Activated T-helper 2 cell treated with anti-CD3 and anti-CD28 coated beads, Interferon-gamma antibody, Interleukin-2, Interleukin-4, amounts not matched to agents 10 μg/mL and 5 μg/mL and 100 μg/mL, durations not matched to agents 14 hours and 24 hours and 36 hours (primary cell): ENCODE data around the gene PCDHA8. TPM values are rescaled to one million over a fixed set of nuclear protein-coding genes. Genes with fewer than 3 reads are reported as not detected.
"Not testable (repeated sequence)": the region's sequence is repeated elsewhere in the genome, so short reads cannot be mapped to it uniquely, and the experiment has no call there.

Experiments
- DNase-seq: peaks from one replicate; pipeline ENCODE4 v3.0.0; 2021; ENCODE audit warnings: low spot score
- H3K27ac Mint-ChIP-seq: one replicate; pipeline ENCODE4 v1.8.0; 2021; ENCODE audit warnings: mixed read lengths
- H3K27me3 Mint-ChIP-seq: one replicate; pipeline ENCODE4 v1.8.0; 2021; ENCODE audit warnings: low read depth, mixed read lengths
- H3K36me3 Mint-ChIP-seq: one replicate; pipeline ENCODE4 v1.8.0; 2021; ENCODE audit warnings: low read depth, mixed read lengths
- H3K4me1 Mint-ChIP-seq: one replicate; pipeline ENCODE4 v1.8.0; 2021; ENCODE audit warnings: low read depth, mixed read lengths
- H3K4me3 Mint-ChIP-seq: one replicate; pipeline ENCODE4 v1.8.0; 2021; ENCODE audit warnings: low read depth, mild to moderate bottlenecking, moderate library complexity, mixed read lengths
- H3K9me3 Mint-ChIP-seq: one replicate; pipeline ENCODE4 v1.8.0; 2021; ENCODE audit warnings: mixed read lengths
- intact Hi-C: fragments of 100-400 bp; cut with micrococcal nuclease; formaldehyde crosslinking; loops from one replicate; pipeline ENCODE4 v1.15.1; 2023
- total RNA-seq: library from RNA; stranded (reverse); gene quantifications from 2 replicates; pipeline ENCODE4 v1.2.3, GENCODE V29; 2022

The PCDHA8 gene
- total RNA-seq, 1 donor from 2014 or later, result not detected

DNA sequence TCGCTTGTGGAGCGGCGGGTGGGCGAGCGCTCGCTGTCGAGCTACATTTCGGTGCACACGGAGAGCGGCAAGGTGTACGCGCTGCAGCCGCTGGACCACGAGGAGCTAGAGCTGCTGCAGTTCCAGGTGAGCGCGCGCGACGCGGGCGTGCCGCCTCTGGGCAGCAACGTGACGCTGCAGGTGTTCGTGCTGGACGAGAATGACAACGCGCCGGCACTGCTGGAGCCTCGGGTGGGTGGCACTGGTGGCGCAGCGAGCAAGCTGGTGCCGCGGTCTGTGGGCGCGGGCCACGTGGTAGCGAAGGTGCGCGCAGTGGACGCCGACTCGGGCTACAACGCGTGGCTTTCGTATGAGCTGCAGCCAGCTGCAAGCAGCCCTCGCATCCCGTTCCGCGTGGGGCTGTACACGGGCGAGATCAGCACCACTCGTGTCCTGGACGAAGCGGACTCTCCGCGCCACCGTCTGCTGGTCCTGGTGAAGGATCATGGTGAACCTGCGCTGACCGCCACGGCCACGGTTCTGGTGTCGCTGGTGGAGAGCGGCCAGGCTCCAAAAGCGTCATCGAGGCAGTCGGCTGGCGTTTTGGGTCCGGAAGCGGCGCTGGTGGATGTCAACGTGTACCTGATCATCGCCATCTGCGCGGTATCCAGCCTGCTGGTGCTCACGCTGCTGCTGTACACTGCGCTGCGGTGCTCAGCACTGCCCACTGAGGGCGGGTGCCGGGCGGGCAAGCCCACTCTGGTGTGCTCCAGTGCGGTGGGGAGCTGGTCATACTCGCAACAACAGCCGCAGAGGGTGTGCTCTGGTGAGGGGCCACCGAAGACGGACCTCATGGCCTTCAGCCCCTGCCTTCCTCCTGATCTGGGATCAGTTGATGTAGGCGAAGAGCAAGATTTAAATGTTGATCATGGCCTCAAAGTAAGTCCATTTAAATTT, 2.1 kb downstream of the PCDHA8 start:
- no peak for DNase-seq
- H3K4me1 Mint-ChIP-seq, result no peaks in the 10 kb centered on the region
- intact Hi-C loops, result no loop called here
- H3K9me3 Mint-ChIP-seq, result peaks cover 34% of the 10 kb centered on the region
- no peak overlapping the region for H3K4me3 Mint-ChIP-seq
- no peaks in the 10 kb centered on the region for H3K27me3 Mint-ChIP-seq
- H3K36me3 Mint-ChIP-seq, result no peaks in the 10 kb centered on the region
- H3K27ac Mint-ChIP-seq, result no peak overlapping the region

GRCh38 chr5:140848139-140849102, 7.4 kb downstream of the PCDHA8 start, which contains the start of gene PCDHA9:
Gene PCDHA9 (plus strand): TSS chr5:140848382. CDS start chr5:140848496, 114 bp downstream.
- H3K4me3 Mint-ChIP-seq, H3K4me1 Mint-ChIP-seq, DNase-seq, intact Hi-C loops, H3K27me3 Mint-ChIP-seq, H3K27ac Mint-ChIP-seq, H3K36me3 Mint-ChIP-seq: not testable (repeated sequence)
- peaks cover 31% of the 10 kb centered on the region for H3K9me3 Mint-ChIP-seq

DNA sequence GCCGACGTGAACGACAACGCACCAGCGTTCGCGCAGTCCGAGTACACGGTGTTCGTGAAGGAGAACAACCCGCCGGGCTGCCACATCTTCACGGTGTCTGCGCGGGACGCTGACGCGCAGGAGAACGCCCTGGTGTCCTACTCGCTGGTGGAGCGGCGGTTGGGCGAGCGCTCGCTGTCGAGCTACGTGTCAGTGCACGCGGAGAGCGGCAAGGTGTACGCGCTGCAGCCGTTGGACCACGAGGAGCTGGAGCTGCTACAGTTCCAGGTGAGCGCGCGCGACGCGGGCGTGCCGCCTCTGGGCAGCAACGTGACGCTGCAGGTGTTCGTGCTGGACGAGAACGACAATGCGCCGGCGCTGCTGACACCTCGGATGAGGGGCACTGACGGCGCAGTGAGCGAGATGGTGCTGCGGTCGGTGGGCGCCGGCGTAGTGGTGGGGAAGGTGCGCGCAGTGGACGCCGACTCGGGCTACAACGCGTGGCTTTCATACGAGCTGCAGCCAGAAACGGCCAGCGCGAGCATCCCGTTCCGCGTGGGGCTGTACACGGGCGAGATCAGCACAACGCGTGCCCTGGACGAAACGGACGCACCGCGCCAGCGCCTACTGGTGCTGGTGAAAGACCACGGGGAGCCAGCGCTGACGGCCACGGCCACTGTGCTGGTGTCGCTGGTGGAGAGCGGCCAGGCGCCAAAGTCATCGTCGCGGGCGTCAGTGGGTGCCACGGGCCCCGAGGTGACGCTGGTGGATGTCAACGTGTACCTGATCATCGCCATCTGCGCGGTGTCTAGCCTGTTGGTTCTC, 9.0 kb downstream of the PCDHA8 start:
- DNase-seq, H3K4me1 Mint-ChIP-seq, H3K36me3 Mint-ChIP-seq, H3K27ac Mint-ChIP-seq, H3K4me3 Mint-ChIP-seq, H3K27me3 Mint-ChIP-seq: not testable (repeated sequence)
- intact Hi-C loops, result loop anchor here (10.0 kb wide), 1 partner anchor 55 kb away; the partner anchor contains the start of gene PCDHA2
- peaks cover 29% of the 10 kb centered on the region for H3K9me3 Mint-ChIP-seq

- Mint-ChIP-seq H3K36me3 (no peaks in the 10 kb centered on the region), H3K27ac (no peak within 1 kb of the TSS), H3K4me3 (no peak within 1 kb of the TSS), H3K4me1 (no peaks in the 10 kb centered on the region), H3K9me3 (peaks cover 39% of the 10 kb centered on the region), H3K27me3 (no peaks in the 10 kb centered on the region)
- DNase-seq, result no peak
- intact Hi-C loops, result loop anchor here (10.0 kb wide), 1 partner anchor 61 kb away; the partner anchor contains the start of gene PCDHA2
Observed at GRCh38 chr5:140855772-140856674, 15.0 kb downstream of the PCDHA8 start, which contains the start of gene PCDHA10. Gene PCDHA10 (plus strand): TSS chr5:140855897. CDS start chr5:140856049, 152 bp downstream.

GRCh38 chr5:140857177-140857986, 16.4 kb downstream of the PCDHA8 start:
- Mint-ChIP-seq H3K36me3 (no peaks in the 10 kb centered on the region), H3K4me3 (no peak overlapping the region), H3K27ac (no peak overlapping the region), H3K9me3 (peaks cover 45% of the 10 kb centered on the region), H3K27me3 (no peaks in the 10 kb centered on the region), H3K4me1 (no peaks in the 10 kb centered on the region)
- DNase-seq, result no peak
- intact Hi-C loops, result loop anchor here (10.0 kb wide), 1 partner anchor 63 kb away; the partner anchor contains the start of gene PCDHA2

DNA sequence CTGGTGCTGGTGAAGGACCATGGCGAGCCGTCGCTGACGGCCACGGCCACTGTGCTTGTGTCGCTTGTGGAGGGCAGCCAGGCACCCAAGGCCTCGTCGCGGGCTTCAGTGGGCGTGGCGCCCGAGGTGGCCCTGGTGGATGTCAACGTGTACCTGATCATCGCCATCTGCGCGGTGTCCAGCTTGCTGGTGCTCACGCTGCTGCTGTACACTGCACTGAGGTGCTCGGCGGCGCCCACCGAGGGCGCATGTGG, 16.9 kb downstream of the PCDHA8 start:
- Mint-ChIP-seq H3K27ac (no peak overlapping the region), H3K9me3 (peaks cover 45% of the 10 kb centered on the region), H3K4me1 (no peaks in the 10 kb centered on the region), H3K27me3 (no peaks in the 10 kb centered on the region), H3K36me3 (no peaks in the 10 kb centered on the region), H3K4me3 (no peak overlapping the region)
- DNase-seq, result no peak
- intact Hi-C loops, result loop anchor here (10.0 kb wide), 1 partner anchor 63 kb away; the partner anchor contains the start of gene PCDHA2

DNA sequence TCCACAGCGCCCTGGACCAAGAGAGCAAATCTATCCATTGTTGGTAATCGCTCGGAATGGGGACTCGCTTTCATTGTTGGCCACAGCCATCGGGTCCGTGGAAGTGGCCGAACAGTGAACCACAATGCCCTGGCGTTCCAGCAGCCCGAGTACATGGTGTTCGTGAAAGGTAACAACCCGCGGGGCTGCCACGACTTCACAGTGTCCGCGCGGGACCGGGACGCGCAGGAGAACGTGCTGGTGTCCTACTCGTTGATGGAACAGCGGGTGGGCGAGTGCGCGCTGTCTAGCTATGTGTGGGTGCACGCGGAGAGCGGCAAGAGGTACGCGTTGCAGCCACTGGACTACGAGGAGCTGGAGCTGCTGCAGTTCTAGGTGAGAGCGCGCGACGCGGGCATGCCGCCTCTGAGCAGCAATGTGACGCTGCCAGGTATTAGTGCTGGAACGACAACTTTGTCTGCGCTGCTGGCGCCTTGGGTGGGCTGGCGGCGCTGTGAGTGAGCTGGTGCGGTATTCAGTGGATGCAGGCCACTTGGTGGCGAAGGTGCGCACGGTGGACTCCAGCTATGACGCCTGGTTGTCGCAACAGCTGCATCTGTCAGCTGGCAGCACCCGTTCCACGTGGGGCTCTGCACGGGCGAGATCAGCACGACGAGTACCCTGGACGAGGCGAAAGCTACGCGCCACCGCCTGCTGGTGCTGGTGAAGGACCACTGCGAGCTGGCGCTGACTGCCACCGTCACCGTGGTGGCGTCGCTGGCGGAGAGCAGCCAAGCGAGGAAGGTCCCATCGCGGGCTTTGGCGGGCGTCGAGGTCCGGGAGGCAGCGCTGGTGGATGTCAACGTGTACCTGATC, 21.7 kb downstream of the PCDHA8 start:
- intact Hi-C loops, result no loop called here
- no peaks in the 10 kb centered on the region for H3K4me1 Mint-ChIP-seq
- H3K36me3 Mint-ChIP-seq, result no peaks in the 10 kb centered on the region

DNA sequence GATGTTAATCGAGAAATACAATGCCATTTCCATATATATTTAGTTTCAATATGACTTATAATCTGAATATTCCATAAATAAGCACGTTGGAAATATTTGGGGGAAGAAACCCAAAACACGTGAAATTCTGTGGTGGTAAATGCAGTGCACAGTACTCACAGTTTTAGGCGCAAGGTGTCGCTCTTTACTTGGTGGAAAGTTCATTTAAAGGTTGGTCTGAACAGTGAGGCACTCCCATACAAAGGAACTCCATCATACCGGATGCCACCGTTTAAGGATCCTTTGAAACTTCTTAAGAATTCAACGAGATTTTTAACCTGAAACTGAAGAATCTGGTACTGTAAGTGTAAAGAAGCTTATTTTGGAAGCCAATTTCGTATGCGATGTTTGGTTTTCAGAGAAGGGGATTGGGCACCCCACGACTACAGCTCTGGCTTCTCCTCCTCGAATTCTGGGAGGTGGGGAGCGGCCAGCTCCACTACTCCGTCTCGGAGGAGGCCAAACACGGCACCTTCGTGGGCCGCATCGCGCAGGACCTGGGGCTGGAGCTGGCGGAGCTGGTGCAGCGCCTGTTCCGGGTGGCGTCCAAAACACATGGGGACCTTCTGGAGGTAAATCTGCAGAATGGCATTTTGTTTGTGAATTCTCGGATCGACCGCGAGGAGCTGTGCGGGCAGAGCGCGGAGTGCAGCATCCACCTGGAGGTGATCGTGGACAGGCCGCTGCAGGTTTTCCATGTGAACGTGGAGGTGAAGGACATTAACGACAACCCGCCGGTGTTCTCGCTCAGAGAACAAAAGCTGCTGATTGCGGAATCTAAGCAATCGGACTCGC, 28.0 kb downstream of the PCDHA8 start, which contains the start of gene PCDHA11:
TSS of gene PCDHA11 (plus strand) at position 237 of the 834 bp plus-strand sequence. CDS start at position 384, 147 bp downstream.
- H3K4me3 Mint-ChIP-seq, result no peak within 1 kb of the TSS
- no peaks in the 10 kb centered on the region for H3K27me3 Mint-ChIP-seq
- peaks cover 18% of the 10 kb centered on the region for H3K9me3 Mint-ChIP-seq
- H3K4me1 Mint-ChIP-seq, result no peaks in the 10 kb centered on the region
- intact Hi-C loops, result no loop called here
- no peak for DNase-seq
- H3K36me3 Mint-ChIP-seq, result peaks cover 3% of the 10 kb centered on the region
- H3K27ac Mint-ChIP-seq, result no peak within 1 kb of the TSS

More for the DNA sequence above, 21.7 kb downstream of the PCDHA8 start:
- Mint-ChIP-seq H3K27ac (no peak overlapping the region), H3K4me3 (no peak overlapping the region), H3K9me3 (peaks cover 16% of the 10 kb centered on the region), H3K27me3 (no peaks in the 10 kb centered on the region)
- DNase-seq, result no peak

DNA sequence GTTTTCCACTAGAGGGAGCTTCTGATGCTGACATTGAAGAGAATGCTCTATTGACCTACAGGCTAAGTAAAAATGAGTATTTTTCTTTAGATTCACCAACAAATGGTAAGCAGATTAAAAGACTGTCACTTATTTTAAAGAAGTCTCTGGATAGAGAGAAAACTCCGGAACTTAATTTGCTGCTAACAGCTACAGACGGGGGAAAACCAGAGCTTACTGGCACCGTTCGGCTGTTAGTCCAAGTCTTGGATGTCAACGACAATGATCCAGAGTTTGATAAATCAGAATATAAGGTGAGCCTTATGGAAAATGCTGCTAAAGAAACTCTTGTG, 28.5 kb downstream of the PCDHA8 start:
- Mint-ChIP-seq H3K9me3 (peaks cover 23% of the 10 kb centered on the region), H3K4me3 (no peak overlapping the region), H3K4me1 (no peaks in the 10 kb centered on the region), H3K36me3 (peaks cover 3% of the 10 kb centered on the region), H3K27me3 (no peaks in the 10 kb centered on the region), H3K27ac (no peak overlapping the region)
- no peak for DNase-seq
- intact Hi-C loops, result no loop called here
